ENCODE results near the gene TCEA2.

DNA sequence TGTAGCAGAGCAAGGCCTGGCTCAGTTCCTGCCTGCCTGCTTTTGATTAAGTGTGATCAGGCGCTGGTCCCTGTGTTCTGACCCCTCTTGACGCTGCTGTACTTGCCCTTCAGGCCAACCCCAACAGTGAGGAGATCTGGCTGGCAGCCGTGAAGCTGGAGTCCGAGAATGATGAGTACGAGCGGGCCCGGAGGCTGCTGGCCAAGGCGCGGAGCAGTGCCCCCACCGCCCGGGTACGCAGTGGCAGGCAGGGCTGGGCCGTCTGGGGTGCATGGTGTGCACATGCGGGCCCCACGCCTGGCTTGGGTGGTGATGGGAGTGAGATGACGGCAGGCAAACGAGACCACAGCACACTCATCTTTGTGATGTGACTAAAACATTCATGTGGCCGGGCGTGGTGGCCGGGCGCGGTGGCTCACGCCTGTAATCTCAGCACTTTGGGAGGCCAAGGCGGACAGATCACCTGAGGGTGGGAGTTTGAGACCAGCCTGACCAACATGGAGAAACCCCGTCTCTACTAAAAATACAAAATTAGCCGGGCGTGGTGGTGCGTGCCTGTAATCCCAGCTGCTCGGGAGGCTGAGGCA is 37.1 kb upstream of the TCEA2 start:
- TF ChIP-seq, protein P1, sequence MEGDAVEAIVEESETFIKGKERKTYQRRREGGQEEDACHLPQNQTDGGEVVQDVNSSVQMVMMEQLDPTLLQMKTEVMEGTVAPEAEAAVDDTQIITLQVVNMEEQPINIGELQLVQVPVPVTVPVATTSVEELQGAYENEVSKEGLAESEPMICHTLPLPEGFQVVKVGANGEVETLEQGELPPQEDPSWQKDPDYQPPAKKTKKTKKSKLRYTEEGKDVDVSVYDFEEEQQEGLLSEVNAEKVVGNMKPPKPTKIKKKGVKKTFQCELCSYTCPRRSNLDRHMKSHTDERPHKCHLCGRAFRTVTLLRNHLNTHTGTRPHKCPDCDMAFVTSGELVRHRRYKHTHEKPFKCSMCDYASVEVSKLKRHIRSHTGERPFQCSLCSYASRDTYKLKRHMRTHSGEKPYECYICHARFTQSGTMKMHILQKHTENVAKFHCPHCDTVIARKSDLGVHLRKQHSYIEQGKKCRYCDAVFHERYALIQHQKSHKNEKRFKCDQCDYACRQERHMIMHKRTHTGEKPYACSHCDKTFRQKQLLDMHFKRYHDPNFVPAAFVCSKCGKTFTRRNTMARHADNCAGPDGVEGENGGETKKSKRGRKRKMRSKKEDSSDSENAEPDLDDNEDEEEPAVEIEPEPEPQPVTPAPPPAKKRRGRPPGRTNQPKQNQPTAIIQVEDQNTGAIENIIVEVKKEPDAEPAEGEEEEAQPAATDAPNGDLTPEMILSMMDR (IDR thresholded peaks at IDR 0.05) = no peak
- TF ChIP-seq POLR2A (IDR thresholded peaks at IDR 0.05) = no peak
